BLaER1 (cell line): ENCODE results near the gene ST6GALNAC5.

Source experiments
- H3K27ac ChIP-seq: shearing (Covaris generic); formaldehyde crosslinking; 2 replicates; pipeline ENCODE4 v1.8.1; 2022
- H3K27me3 ChIP-seq: shearing (Covaris generic); formaldehyde crosslinking; 2 replicates; pipeline ENCODE4 v1.8.1; 2022
- H3K36me3 ChIP-seq: shearing (Covaris generic); formaldehyde crosslinking; 2 replicates; pipeline ENCODE4 v1.8.1; 2022
- H3K4me1 ChIP-seq: shearing (Covaris generic); formaldehyde crosslinking; 2 replicates; pipeline ENCODE4 v1.8.1; 2022
- H3K4me2 ChIP-seq: shearing (Covaris generic); formaldehyde crosslinking; 2 replicates; pipeline ENCODE4 v1.8.1; 2022
- H3K4me3 ChIP-seq: shearing (Covaris generic); formaldehyde crosslinking; 2 replicates; pipeline ENCODE4 v1.8.1; 2022
- H3K9ac ChIP-seq: shearing (Covaris generic); formaldehyde crosslinking; 2 replicates; pipeline ENCODE4 v1.8.1; 2022
- H3K9me3 ChIP-seq: shearing (Covaris generic); formaldehyde crosslinking; 2 replicates; pipeline ENCODE4 v1.8.1; 2022
- H4K20me1 ChIP-seq: shearing (Covaris generic); formaldehyde crosslinking; 2 replicates; pipeline ENCODE4 v1.8.1; 2022
- Cebpa-rat ChIP-seq: shearing (Covaris generic); IDR thresholded peaks from 2 replicates; pipeline ENCODE4 v1.8.1; 2022

The ST6GALNAC5 gene

GRCh38 chr1:76835203-76835602 is 32.1 kb upstream of the ST6GALNAC5 start:
- no peak overlapping the region for H3K27ac ChIP-seq
- H3K4me1 ChIP-seq: no peaks in the 10 kb centered on the region
- no peaks in the 10 kb centered on the region for H3K27me3 ChIP-seq
- TF ChIP-seq Cebpa-rat: no peak
- H3K4me3 ChIP-seq: no peak overlapping the region
- no peaks in the 10 kb centered on the region for H3K9me3 ChIP-seq
- no peak overlapping the region for H3K9ac ChIP-seq
- no peaks in the 10 kb centered on the region for H3K36me3 ChIP-seq
- H3K4me2 ChIP-seq: no peak overlapping the region
- no peaks in the 10 kb centered on the region for H4K20me1 ChIP-seq

- Histone ChIP-seq H3K36me3 (no peaks in the 10 kb centered on the region), H3K4me3 (no peak overlapping the region), H3K27me3 (no peaks in the 10 kb centered on the region), H3K9me3 (no peaks in the 10 kb centered on the region), H4K20me1 (no peaks in the 10 kb centered on the region), H3K9ac (no peak overlapping the region), H3K4me1 (peaks cover 6% of the 10 kb centered on the region; the same call in 1 of the 2 replicates), H3K27ac (no peak overlapping the region), H3K4me2 (no peak overlapping the region)
- no peak for TF ChIP-seq Cebpa-rat
Observed at GRCh38 chr1:76840278-76840677, 27.0 kb upstream of the ST6GALNAC5 start.

GRCh38 chr1:76841460-76841859 is 25.8 kb upstream of the ST6GALNAC5 start:
- Histone ChIP-seq H3K9ac (no peak overlapping the region), H3K4me2 (no peak overlapping the region), H3K9me3 (no peaks in the 10 kb centered on the region), H4K20me1 (no peaks in the 10 kb centered on the region), H3K4me1 (peaks cover 6% of the 10 kb centered on the region; the same call in 1 of the 2 replicates), H3K27ac (no peak overlapping the region), H3K36me3 (no peaks in the 10 kb centered on the region), H3K4me3 (no peak overlapping the region), H3K27me3 (no peaks in the 10 kb centered on the region)
- no peak for TF ChIP-seq Cebpa-rat

- Histone ChIP-seq H3K36me3 (no peaks in the 10 kb centered on the region), H3K9me3 (peaks cover 3% of the 10 kb centered on the region; the same call in 1 of the 2 replicates), H3K27ac (no peak overlapping the region), H3K9ac (no peak overlapping the region), H3K4me3 (no peak overlapping the region), H3K4me1 (peaks cover 6% of the 10 kb centered on the region; the same call in 1 of the 2 replicates), H3K4me2 (peak overlapping the region; percentile 26; the same call in 1 of the 2 replicates), H3K27me3 (no peaks in the 10 kb centered on the region), H4K20me1 (no peaks in the 10 kb centered on the region)
- no peak for TF ChIP-seq Cebpa-rat
Observed at GRCh38 chr1:76843821-76844464, 23.3 kb upstream of the ST6GALNAC5 start.

GRCh38 chr1:76854255-76854654 is 13.0 kb upstream of the ST6GALNAC5 start:
- H3K9ac ChIP-seq: no peak overlapping the region
- H3K27ac ChIP-seq: no peak overlapping the region
- no peaks in the 10 kb centered on the region for H4K20me1 ChIP-seq
- H3K27me3 ChIP-seq: no peaks in the 10 kb centered on the region
- H3K4me1 ChIP-seq: no peaks in the 10 kb centered on the region
- H3K4me2 ChIP-seq: no peak overlapping the region
- no peaks in the 10 kb centered on the region for H3K36me3 ChIP-seq
- TF ChIP-seq Cebpa-rat: no peak
- H3K4me3 ChIP-seq: no peak overlapping the region
- no peaks in the 10 kb centered on the region for H3K9me3 ChIP-seq

GRCh38 chr1:76856104-76856503 is 11.2 kb upstream of the ST6GALNAC5 start:
- Histone ChIP-seq H3K27ac (no peak overlapping the region), H3K9me3 (no peaks in the 10 kb centered on the region), H3K4me1 (no peaks in the 10 kb centered on the region), H3K27me3 (no peaks in the 10 kb centered on the region), H3K4me3 (no peak overlapping the region), H3K36me3 (no peaks in the 10 kb centered on the region), H4K20me1 (no peaks in the 10 kb centered on the region), H3K4me2 (no peak overlapping the region), H3K9ac (no peak overlapping the region)
- no peak for TF ChIP-seq Cebpa-rat

GRCh38 chr1:76857138-76857537 is 10.1 kb upstream of the ST6GALNAC5 start:
- Histone ChIP-seq H3K4me1 (no peaks in the 10 kb centered on the region), H3K4me3 (no peak overlapping the region), H3K9ac (no peak overlapping the region), H3K27ac (no peak overlapping the region), H3K36me3 (no peaks in the 10 kb centered on the region), H4K20me1 (no peaks in the 10 kb centered on the region), H3K27me3 (no peaks in the 10 kb centered on the region), H3K9me3 (no peaks in the 10 kb centered on the region), H3K4me2 (no peak overlapping the region)
- TF ChIP-seq Cebpa-rat: no peak

GRCh38 chr1:76857973-76858372 is 9.3 kb upstream of the ST6GALNAC5 start:
- no peaks in the 10 kb centered on the region for H3K36me3 ChIP-seq
- no peak overlapping the region for H3K27ac ChIP-seq
- H3K4me3 ChIP-seq: no peak overlapping the region
- H3K27me3 ChIP-seq: no peaks in the 10 kb centered on the region
- no peaks in the 10 kb centered on the region for H3K9me3 ChIP-seq
- H3K4me2 ChIP-seq: no peak overlapping the region
- no peak overlapping the region for H3K9ac ChIP-seq
- no peak for TF ChIP-seq Cebpa-rat
- H3K4me1 ChIP-seq: no peaks in the 10 kb centered on the region
- no peaks in the 10 kb centered on the region for H4K20me1 ChIP-seq

- H3K27me3 ChIP-seq: no peaks in the 10 kb centered on the region
Observed at GRCh38 chr1:76861149-76861548, 6.1 kb upstream of the ST6GALNAC5 start.

GRCh38 chr1:76862447-76862846 is 4.8 kb upstream of the ST6GALNAC5 start:
- Histone ChIP-seq H3K36me3 (no peaks in the 10 kb centered on the region), H4K20me1 (no peaks in the 10 kb centered on the region), H3K27ac (no peak overlapping the region), H3K27me3 (no peaks in the 10 kb centered on the region), H3K4me2 (no peak overlapping the region), H3K4me1 (no peaks in the 10 kb centered on the region), H3K9me3 (peaks cover 4% of the 10 kb centered on the region), H3K4me3 (no peak overlapping the region), H3K9ac (no peak overlapping the region)
- no peak for TF ChIP-seq Cebpa-rat

More at GRCh38 chr1:76861149-76861548, 6.1 kb upstream of the ST6GALNAC5 start:
- Histone ChIP-seq H3K4me1 (no peaks in the 10 kb centered on the region), H3K27ac (no peak overlapping the region), H3K4me2 (no peak overlapping the region), H3K36me3 (no peaks in the 10 kb centered on the region), H3K9me3 (no peaks in the 10 kb centered on the region), H4K20me1 (no peaks in the 10 kb centered on the region), H3K4me3 (no peak overlapping the region), H3K9ac (no peak overlapping the region)
- no peak for TF ChIP-seq Cebpa-rat

GRCh38 chr1:76864383-76864782 is 2.9 kb upstream of the ST6GALNAC5 start:
- Histone ChIP-seq H3K36me3 (no peaks in the 10 kb centered on the region), H4K20me1 (no peaks in the 10 kb centered on the region), H3K9me3 (peaks cover 21% of the 10 kb centered on the region), H3K27ac (no peak overlapping the region), H3K4me1 (no peaks in the 10 kb centered on the region), H3K9ac (no peak overlapping the region), H3K4me2 (no peak overlapping the region), H3K4me3 (no peak overlapping the region), H3K27me3 (no peaks in the 10 kb centered on the region)
- TF ChIP-seq Cebpa-rat: no peak
